GM18907 (cell line): Measurements from ENCODE around the gene TFDP2.
A peak's percentile ranks its signal among the peaks of the same experiment; 100 is the strongest.
"Not testable (repeated sequence)": the region's sequence is repeated elsewhere in the genome, so short reads cannot be mapped to it uniquely, and the experiment has no call there.

Experiments
- ATAC-seq: cut with Tn5 transposase; IDR thresholded peaks from one replicate; pipeline ENCODE4 v1.9.1; 2021; ENCODE audit warnings: mild to moderate bottlenecking, moderate library complexity; ENCODE audit not compliant: unreplicated experiment

TFDP2 gene

GRCh38 chr3:141933421-141934300 is 215.7 kb downstream of the TFDP2 start:
- no peak for ATAC-seq

GRCh38 chr3:141930801-141931200 is 218.5 kb downstream of the TFDP2 start:
- ATAC-seq: no peak

- no peak for ATAC-seq
Measured at GRCh38 chr3:141929341-141929995, 219.9 kb downstream of the TFDP2 start.

GRCh38 chr3:141928631-141929270 is 220.6 kb downstream of the TFDP2 start:
- no peak for ATAC-seq

GRCh38 chr3:141926929-141927328 is 222.4 kb downstream of the TFDP2 start:
- ATAC-seq: no peak

GRCh38 chr3:141925677-141926076 is 223.7 kb downstream of the TFDP2 start:
- ATAC-seq: not testable (repeated sequence)

- no peak for ATAC-seq
Measured at GRCh38 chr3:141921316-141921715, 228.0 kb downstream of the TFDP2 start.

GRCh38 chr3:141920701-141921100 is 228.6 kb downstream of the TFDP2 start:
- no peak for ATAC-seq

GRCh38 chr3:141915766-141916165 is 233.6 kb downstream of the TFDP2 start:
- ATAC-seq: no peak

GRCh38 chr3:141915016-141915415 is 234.3 kb downstream of the TFDP2 start:
- ATAC-seq: no peak

- no peak for ATAC-seq
Measured at GRCh38 chr3:141914311-141914710, 235.0 kb downstream of the TFDP2 start.

- peak; percentile 53 for ATAC-seq
Measured at GRCh38 chr3:141913150-141913811, 236.1 kb downstream of the TFDP2 start.

GRCh38 chr3:141909986-141910385 is 239.4 kb downstream of the TFDP2 start:
- not testable (repeated sequence) for ATAC-seq

GRCh38 chr3:141909408-141909807 is 239.9 kb downstream of the TFDP2 start:
- ATAC-seq: no peak

- ATAC-seq: no peak
Measured at GRCh38 chr3:141905129-141905528, 244.2 kb downstream of the TFDP2 start.

GRCh38 chr3:141904203-141904602 is 245.1 kb downstream of the TFDP2 start:
- no peak for ATAC-seq

GRCh38 chr3:141901914-141902313 is 247.4 kb downstream of the TFDP2 start:
- no peak for ATAC-seq

GRCh38 chr3:141900343-141900742 is 249.0 kb downstream of the TFDP2 start:
- no peak for ATAC-seq

- no peak for ATAC-seq
Measured at GRCh38 chr3:141898908-141899307, 250.4 kb downstream of the TFDP2 start.

- ATAC-seq: no peak
Measured at GRCh38 chr3:141895731-141896130, 253.6 kb downstream of the TFDP2 start.

GRCh38 chr3:141894524-141895176 is 254.7 kb downstream of the TFDP2 start:
- ATAC-seq: no peak
